ENCODE results near the gene IRF2BPL.

The IRF2BPL gene

GRCh38 chr14:77055306-77055705 lies 26.8 kb upstream of the IRF2BPL start:
- in situ Hi-C loops (cut with HindIII; ENCODE audit: low sequenced_read_pairs), result no loop called here

- in situ Hi-C loops (cut with HindIII; ENCODE audit: low sequenced_read_pairs), result no loop called here
Observed at GRCh38 chr14:77053046-77053841, 24.7 kb upstream of the IRF2BPL start.

DNA sequence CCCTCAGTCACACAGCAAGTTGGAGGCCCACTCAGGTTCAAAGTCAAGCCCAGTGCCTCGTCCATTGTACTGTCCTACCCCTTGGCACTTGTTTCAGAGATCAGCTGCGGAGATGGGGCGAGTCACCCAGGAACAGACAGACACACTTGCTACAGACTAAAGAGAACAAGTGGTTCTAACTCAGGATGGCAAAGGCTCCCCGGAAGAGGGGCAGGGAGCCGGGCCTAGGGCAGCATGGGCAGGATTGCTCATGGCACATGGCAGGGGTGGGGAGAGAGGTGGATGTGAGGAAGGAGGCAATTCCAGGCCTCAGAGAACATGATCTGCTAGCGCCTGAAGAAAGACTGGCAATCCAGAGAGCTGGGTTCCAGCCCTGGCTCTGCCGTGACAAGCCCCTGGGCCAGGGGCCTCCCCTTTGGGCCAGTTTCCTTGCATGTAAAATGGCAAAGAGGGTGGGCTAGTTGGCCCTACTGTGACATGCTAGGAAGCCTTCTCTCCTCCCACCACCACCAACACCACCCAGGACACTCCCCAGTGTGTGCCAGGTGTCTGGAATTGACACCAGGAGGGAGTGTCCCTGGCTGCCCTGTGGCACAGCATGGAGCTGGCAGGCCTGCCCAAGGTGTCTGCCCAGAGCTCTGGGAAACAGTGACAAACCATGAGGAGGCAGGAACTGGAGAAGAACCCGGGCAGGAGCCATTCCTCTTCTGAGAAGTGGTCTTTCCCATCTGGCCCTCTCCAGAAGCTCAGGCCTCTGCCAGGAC lies 24.0 kb upstream of the IRF2BPL start:
- in situ Hi-C loops (cut with HindIII; ENCODE audit: low sequenced_read_pairs), result no loop called here

GRCh38 chr14:77051116-77051515 lies 22.6 kb upstream of the IRF2BPL start:
- in situ Hi-C loops (cut with HindIII; ENCODE audit: low sequenced_read_pairs), result no loop called here

- in situ Hi-C loops (cut with HindIII; ENCODE audit: low sequenced_read_pairs), result loop anchor here (10.0 kb wide), 1 partner anchor 112 kb away; no protein-coding TSS in a partner anchor
Observed at GRCh38 chr14:77046721-77047120, 18.2 kb upstream of the IRF2BPL start.

DNA sequence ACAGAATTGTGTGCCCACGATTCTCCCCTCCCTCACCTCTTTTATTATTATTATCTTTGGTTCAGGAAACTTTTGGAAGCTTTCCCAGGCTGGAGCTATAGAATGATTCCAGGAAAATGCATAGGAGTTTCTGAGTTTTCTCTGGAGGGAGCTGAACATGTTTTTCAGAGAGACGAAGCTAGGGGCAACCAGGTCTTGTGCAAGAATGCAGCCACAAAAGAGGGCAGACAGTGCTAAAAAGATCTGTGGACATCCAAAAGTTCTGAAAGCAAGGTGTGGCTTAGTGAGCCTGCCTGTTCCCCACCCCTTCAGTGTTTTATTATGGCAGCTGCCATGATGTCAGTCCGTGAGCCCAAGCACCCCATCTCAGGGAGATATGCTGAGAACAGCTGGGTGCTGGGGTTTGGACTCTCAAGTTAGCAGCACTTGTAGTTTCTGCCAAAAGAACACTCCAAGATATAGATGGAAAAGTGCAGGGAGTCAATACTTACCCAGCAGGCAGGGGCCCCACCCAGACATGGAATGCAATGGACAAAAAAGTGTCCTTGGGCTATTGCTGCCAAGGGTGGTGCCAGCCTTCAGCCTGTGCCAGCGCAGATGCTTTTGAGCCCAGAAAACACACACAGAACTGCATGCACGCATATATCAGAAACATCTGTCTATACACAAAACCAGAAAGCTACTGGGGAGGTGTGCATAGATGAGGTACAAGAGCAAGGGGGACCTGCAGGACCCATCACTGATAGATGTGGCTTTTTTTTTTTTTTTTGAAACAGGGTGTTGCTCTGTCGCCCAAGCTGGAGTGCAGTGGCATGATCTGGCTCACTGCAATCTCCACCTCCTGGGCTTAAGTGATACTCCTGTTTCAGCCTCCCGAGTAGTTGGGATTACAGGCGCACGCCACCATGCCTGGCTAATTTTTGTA lies 17.0 kb upstream of the IRF2BPL start:
- in situ Hi-C loops (cut with HindIII; ENCODE audit: low sequenced_read_pairs), result loop anchor here (10.0 kb wide), 1 partner anchor 111 kb away; no protein-coding TSS in a partner anchor

DNA sequence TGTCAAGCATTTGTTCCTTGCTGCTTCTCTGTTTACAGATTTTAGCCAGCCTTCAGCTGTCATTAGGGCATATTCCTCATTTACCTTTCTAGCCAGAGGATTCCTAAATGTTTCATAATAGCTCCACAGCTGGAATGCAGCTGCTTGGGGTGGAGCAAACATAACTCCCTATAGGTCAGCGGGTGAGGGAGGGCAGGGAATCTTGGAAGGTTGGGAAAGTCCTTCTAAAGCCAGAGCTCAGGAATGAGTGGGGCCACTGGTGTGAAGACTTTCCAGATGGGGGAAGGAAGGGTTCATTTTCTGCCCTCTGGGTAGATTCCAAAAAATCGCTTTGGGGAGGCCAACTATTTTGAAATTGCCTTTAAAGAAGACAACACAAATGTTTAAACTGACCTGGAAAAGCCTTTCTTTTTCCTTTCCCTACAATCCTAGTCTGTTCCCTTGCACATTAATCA lies 16.3 kb upstream of the IRF2BPL start:
- in situ Hi-C loops (cut with HindIII; ENCODE audit: low sequenced_read_pairs), result loop anchor here (10.0 kb wide), 1 partner anchor 110 kb away; no protein-coding TSS in a partner anchor

GRCh38 chr14:77043984-77044485 lies 15.5 kb upstream of the IRF2BPL start:
- in situ Hi-C loops (cut with HindIII; ENCODE audit: low sequenced_read_pairs), result loop anchor here (10.0 kb wide), 1 partner anchor 109 kb away; no protein-coding TSS in a partner anchor

- in situ Hi-C loops (cut with HindIII; ENCODE audit: low sequenced_read_pairs), result loop anchor here (10.0 kb wide), 1 partner anchor 109 kb away; no protein-coding TSS in a partner anchor
Observed at GRCh38 chr14:77043177-77043983, 14.9 kb upstream of the IRF2BPL start.

GRCh38 chr14:77041881-77042545 lies 13.5 kb upstream of the IRF2BPL start:
- in situ Hi-C loops (cut with HindIII; ENCODE audit: low sequenced_read_pairs), result loop anchor here (10.0 kb wide), 1 partner anchor 107 kb away; no protein-coding TSS in a partner anchor

DNA sequence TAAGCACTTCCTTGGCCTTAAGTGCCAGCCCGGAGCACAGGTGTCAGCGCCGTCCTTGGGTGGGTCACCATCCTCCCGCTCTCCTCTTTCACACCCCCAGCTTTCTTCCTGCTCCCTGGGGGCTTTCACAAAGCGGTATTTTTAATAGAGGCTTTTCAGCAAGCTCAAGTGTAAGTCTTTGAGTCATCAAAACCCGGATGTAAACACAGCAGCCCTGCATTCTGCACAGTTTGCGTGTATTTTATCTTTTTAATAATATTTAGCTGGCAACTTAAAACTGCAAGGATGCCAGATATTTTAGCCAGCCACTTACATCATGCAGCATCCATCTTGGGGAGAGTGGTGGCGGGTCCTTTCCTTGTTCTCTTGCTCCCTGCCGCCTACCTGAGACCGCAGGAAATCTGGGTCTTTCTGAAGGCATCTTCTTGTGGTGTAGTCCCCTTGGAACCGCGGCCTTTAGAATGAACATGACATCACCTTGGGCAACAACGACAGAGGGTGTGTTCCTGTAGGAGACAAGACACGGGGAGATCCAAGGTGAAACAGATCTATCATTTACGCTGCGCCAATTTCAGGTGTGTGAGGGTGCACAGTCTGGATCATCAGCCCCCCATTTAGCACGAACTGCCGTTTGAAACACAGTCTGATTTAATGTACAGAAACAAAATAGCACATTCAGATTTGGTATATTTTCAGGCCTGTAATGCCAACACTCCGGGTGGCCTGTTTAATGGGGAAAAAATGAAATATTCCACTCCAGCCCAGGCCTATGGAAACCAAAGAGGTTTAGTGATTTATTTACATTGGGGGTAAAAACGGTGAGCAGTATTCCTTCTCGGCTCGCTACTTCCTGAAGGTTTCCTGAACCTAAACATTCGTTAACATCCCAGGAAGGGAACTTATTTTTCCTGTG lies 12.5 kb upstream of the IRF2BPL start:
- in situ Hi-C loops (cut with HindIII; ENCODE audit: low sequenced_read_pairs), result loop anchor here (10.0 kb wide), 1 partner anchor 106 kb away; no protein-coding TSS in a partner anchor

- in situ Hi-C loops (cut with HindIII; ENCODE audit: low sequenced_read_pairs), result loop anchor here (10.0 kb wide), 1 partner anchor 105 kb away; no protein-coding TSS in a partner anchor
Observed at GRCh38 chr14:77040059-77040740, 11.7 kb upstream of the IRF2BPL start.

DNA sequence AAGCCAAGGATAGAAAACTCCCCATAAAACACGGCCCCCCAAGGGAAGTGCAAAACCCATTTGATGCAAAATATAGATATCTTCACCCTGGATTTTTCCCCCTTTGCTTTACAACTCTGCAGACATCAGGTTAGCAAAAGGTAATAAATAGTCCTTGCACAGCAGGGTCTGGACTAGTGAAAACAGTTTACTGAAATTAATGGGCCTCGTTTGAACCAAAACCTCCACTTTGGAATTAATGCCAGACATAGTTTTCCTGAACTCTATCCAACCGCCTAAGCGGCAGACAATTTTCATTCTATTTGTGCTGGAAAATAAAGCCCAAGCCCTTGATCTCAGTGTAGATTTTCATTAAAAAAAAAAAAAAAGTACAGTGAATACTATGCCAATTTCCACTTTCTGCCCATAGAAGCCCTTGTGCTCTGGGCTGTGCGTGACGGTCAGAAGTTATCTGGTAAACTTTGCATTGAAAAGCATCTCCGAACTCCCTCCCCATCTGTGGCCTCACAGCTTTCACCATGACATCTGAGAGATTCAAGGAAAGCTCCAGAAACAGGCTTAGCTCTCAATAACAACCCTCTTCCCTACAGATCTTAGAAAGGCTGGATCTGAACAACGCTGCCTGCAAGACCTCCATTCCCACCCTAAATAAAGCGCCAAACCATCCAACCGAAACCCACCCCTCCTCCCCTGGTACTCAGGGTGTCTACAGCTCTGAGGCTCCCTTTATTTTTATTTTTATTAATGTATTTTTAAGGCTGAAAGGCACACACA lies 11.0 kb upstream of the IRF2BPL start:
- in situ Hi-C loops (cut with HindIII; ENCODE audit: low sequenced_read_pairs), result loop anchor here (10.0 kb wide), 1 partner anchor 105 kb away; no protein-coding TSS in a partner anchor

GRCh38 chr14:77037938-77038568 lies 9.5 kb upstream of the IRF2BPL start:
- in situ Hi-C loops (cut with HindIII; ENCODE audit: low sequenced_read_pairs), result no loop called here

DNA sequence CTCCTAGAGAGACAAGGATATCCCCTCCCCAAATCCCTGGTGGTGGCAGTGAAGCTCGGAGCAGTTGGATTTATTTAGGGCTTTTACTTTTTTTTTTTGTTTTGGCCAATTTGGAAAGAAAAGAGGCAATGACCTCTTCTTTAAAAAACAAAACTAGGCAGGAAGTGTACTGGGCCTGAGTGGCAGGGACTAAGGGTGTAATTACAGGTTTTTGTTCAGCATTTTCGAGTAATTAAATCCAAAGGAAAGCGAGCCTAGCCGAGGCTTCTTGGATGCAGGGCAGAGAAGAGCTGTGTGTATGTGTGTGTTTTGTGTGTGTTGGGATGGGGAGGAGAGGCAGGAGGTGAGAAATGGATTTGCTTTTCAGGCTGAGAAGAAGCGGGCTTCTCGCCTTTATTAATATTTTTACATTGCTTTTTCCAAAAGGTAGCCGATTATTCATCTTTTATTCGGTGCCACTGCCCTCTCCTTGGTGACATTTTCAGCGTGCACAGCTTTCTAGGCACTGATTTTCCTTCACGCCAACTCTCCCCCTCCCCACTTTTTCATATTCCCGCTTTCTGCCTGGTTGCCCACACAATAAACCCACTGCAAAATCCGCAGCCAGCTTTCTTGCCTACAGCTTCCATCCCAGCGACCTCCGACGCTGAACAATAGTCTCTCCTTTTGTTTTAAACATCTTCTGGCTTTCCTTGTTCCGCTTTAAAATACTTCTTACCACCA lies 8.9 kb upstream of the IRF2BPL start:
- in situ Hi-C loops (cut with HindIII; ENCODE audit: low sequenced_read_pairs), result no loop called here
